CD4-positive, alpha-beta T cell treated with Interleukin-6 for 4 hours (primary cell): ENCODE results near the gene ZMIZ1.

Experiments used
- DNase-seq: peaks from one replicate; pipeline ENCODE4 v3.0.0-alpha.2; 2020; ENCODE audit warnings: mixed read lengths

Gene ZMIZ1

GRCh38 chr10:79254333-79255006, 185.7 kb downstream of the ZMIZ1 start:
- no peak for DNase-seq

- no peak for DNase-seq
Measured at GRCh38 chr10:79255007-79255507, 186.3 kb downstream of the ZMIZ1 start.

GRCh38 chr10:79256264-79256806, 187.6 kb downstream of the ZMIZ1 start:
- DNase-seq = no peak

GRCh38 chr10:79258894-79259293, 190.1 kb downstream of the ZMIZ1 start:
- DNase-seq = no peak

GRCh38 chr10:79259834-79260233, 191.1 kb downstream of the ZMIZ1 start:
- no peak for DNase-seq

GRCh38 chr10:79260811-79261740, 192.3 kb downstream of the ZMIZ1 start:
- DNase-seq = no peak

- no peak for DNase-seq
Measured at GRCh38 chr10:79262131-79262530, 193.4 kb downstream of the ZMIZ1 start.

GRCh38 chr10:79262959-79263746, 194.4 kb downstream of the ZMIZ1 start:
- DNase-seq = no peak

- no peak for DNase-seq
Measured at GRCh38 chr10:79263939-79264338, 195.2 kb downstream of the ZMIZ1 start.

- DNase-seq = no peak
Measured at GRCh38 chr10:79264942-79265341, 196.2 kb downstream of the ZMIZ1 start.

- no peak for DNase-seq
Measured at GRCh38 chr10:79266084-79266483, 197.3 kb downstream of the ZMIZ1 start.

GRCh38 chr10:79266543-79267312, 198.0 kb downstream of the ZMIZ1 start:
- DNase-seq = peak; percentile 12

- no peak for DNase-seq
Measured at GRCh38 chr10:79267499-79267898, 198.7 kb downstream of the ZMIZ1 start.

- DNase-seq = no peak
Measured at GRCh38 chr10:79268161-79268601, 199.4 kb downstream of the ZMIZ1 start.

- DNase-seq = no peak
Measured at GRCh38 chr10:79268742-79269141, 200.0 kb downstream of the ZMIZ1 start.

GRCh38 chr10:79269443-79269842, 200.7 kb downstream of the ZMIZ1 start:
- DNase-seq = no peak

GRCh38 chr10:79269969-79270368, 201.2 kb downstream of the ZMIZ1 start:
- DNase-seq = no peak

- no peak for DNase-seq
Measured at GRCh38 chr10:79270466-79271246, 201.9 kb downstream of the ZMIZ1 start.

GRCh38 chr10:79272353-79272752, 203.6 kb downstream of the ZMIZ1 start:
- DNase-seq = no peak

- DNase-seq = no peak
Measured at GRCh38 chr10:79273604-79274003, 204.8 kb downstream of the ZMIZ1 start.
